ENCODE data around the gene TAS2R41.
"Not testable (repeated sequence)": the region's sequence is repeated elsewhere in the genome, so short reads cannot be mapped to it uniquely, and the experiment has no call there.

The TAS2R41 gene

DNA sequence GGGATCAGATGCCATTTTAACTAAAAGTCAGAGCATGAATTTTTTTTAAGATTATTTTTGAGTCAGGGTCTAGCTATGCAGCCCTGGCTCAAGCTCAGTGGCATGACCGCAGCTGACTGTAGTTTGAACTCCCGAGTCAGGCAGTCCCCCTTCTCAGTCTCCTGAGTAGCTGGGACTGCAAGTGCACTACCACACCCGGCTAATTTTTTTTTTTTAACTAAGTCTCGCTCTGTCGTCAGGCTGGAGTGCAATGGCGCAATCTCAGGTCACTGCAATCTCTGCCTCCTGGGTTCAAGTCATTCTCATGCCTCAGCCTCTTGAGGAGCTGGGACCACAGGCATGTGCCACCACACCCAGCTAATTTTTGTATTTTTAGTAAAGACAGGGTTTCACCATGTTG lies 7.8 kb downstream of the TAS2R41 start:
- H3K79me2 ChIP-seq (ENCODE audit: insufficient read depth, low read length), result no peaks in the 10 kb centered on the region
- H3K9me2 ChIP-seq (replicated peaks; ENCODE audit: insufficient read depth, low read length), result no peaks in the 10 kb centered on the region
- no peaks in the 10 kb centered on the region for H3F3A ChIP-seq (ENCODE audit: insufficient read depth)
- no peak overlapping the region for H3K9ac ChIP-seq (ENCODE audit: low read length)
- H3K4me2 ChIP-seq (ENCODE audit: low read depth, low read length, poor library complexity, severe bottlenecking), result no peak overlapping the region
- no peak for TF ChIP-seq EZH2phosphoT487 (conservative IDR thresholded peaks at IDR 0.05; ENCODE audit: low read length)
- TF ChIP-seq, protein P1, sequence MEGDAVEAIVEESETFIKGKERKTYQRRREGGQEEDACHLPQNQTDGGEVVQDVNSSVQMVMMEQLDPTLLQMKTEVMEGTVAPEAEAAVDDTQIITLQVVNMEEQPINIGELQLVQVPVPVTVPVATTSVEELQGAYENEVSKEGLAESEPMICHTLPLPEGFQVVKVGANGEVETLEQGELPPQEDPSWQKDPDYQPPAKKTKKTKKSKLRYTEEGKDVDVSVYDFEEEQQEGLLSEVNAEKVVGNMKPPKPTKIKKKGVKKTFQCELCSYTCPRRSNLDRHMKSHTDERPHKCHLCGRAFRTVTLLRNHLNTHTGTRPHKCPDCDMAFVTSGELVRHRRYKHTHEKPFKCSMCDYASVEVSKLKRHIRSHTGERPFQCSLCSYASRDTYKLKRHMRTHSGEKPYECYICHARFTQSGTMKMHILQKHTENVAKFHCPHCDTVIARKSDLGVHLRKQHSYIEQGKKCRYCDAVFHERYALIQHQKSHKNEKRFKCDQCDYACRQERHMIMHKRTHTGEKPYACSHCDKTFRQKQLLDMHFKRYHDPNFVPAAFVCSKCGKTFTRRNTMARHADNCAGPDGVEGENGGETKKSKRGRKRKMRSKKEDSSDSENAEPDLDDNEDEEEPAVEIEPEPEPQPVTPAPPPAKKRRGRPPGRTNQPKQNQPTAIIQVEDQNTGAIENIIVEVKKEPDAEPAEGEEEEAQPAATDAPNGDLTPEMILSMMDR (IDR thresholded peaks at IDR 0.05; ENCODE audit: insufficient read depth, low read length, poor library complexity, severe bottlenecking), result no peak
- H3K36me3 ChIP-seq (ENCODE audit: low read length), result no peaks in the 10 kb centered on the region
- H3K27me3 ChIP-seq (ENCODE audit: low read length), result no peaks in the 10 kb centered on the region
- H3K9me3 ChIP-seq (ENCODE audit: insufficient read depth, low read length), result no peaks in the 10 kb centered on the region
- no peak overlapping the region for H2AFZ ChIP-seq (ENCODE audit: low read depth, low read length, severe bottlenecking)
- H4K20me1 ChIP-seq (ENCODE audit: low read depth, low read length), result no peaks in the 10 kb centered on the region
- no peak overlapping the region for H3K4me3 ChIP-seq (ENCODE audit: insufficient read depth, low read length, poor library complexity, severe bottlenecking)
- H3K27ac ChIP-seq (ENCODE audit: low read depth, low read length), result no peak overlapping the region

DNA sequence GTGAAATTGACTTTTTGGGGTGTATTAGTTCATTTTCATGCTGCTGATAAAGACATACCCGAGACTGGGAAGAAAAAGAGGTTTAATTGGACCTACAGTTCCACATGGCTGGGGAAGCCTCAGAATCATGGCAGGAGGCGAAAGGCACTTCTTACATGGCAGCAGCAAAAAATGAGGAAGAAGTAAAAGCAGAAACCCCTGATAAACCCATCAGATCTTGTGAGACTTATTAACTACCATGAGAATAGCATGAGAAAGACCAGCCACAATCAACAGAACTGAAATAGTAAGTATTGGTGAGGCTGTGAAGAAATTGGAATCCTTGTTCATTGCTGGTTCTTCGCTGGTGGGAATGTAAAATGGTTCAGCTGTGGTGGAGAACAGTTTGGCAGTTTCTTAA lies 8.6 kb downstream of the TAS2R41 start:
- H3K9ac ChIP-seq (ENCODE audit: low read length), result not testable (repeated sequence)

DNA sequence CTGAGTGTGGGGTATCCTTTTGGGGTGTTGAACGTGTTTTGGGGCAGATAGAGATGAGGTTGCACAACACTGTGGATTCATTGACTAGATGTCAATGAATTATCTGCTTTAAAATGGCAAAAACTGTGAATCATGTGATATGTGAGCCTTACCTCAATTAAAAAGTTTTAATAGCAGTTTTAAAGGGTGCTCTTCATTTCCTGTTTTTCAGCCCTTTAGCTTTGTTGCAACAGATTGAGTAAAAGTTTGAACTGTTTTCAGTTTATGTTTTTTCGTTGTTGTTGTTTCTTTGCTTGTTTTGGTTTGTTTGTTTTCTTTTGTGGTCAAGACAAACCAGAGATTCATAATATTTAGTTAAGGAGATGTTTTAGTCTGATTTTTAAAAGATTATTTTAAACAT lies 9.4 kb downstream of the TAS2R41 start:
- no peaks in the 10 kb centered on the region for H3K27me3 ChIP-seq (ENCODE audit: low read length)
- no peak overlapping the region for H3K27ac ChIP-seq (ENCODE audit: low read depth, low read length)
- H3F3A ChIP-seq (ENCODE audit: insufficient read depth), result no peaks in the 10 kb centered on the region
- H2AFZ ChIP-seq (ENCODE audit: low read depth, low read length, severe bottlenecking), result no peak overlapping the region
- H3K9ac ChIP-seq (ENCODE audit: low read length), result no peak overlapping the region
- TF ChIP-seq, protein P1 (IDR thresholded peaks at IDR 0.05; ENCODE audit: insufficient read depth, low read length, poor library complexity, severe bottlenecking), result no peak
- TF ChIP-seq EZH2phosphoT487 (conservative IDR thresholded peaks at IDR 0.05; ENCODE audit: low read length), result no peak
- H4K20me1 ChIP-seq (ENCODE audit: low read depth, low read length), result no peaks in the 10 kb centered on the region
- H3K36me3 ChIP-seq (ENCODE audit: low read length), result no peaks in the 10 kb centered on the region
- no peaks in the 10 kb centered on the region for H3K79me2 ChIP-seq (ENCODE audit: insufficient read depth, low read length)
- no peak overlapping the region for H3K4me3 ChIP-seq (ENCODE audit: insufficient read depth, low read length, poor library complexity, severe bottlenecking)
- no peaks in the 10 kb centered on the region for H3K9me3 ChIP-seq (ENCODE audit: insufficient read depth, low read length)
- H3K9me2 ChIP-seq (replicated peaks; ENCODE audit: insufficient read depth, low read length), result no peaks in the 10 kb centered on the region
- no peak overlapping the region for H3K4me2 ChIP-seq (ENCODE audit: low read depth, low read length, poor library complexity, severe bottlenecking)

More for the DNA sequence above, 8.6 kb downstream of the TAS2R41 start:
- not testable (repeated sequence) for H3K9me3 ChIP-seq (ENCODE audit: insufficient read depth, low read length); H3K4me2 ChIP-seq (ENCODE audit: low read depth, low read length, poor library complexity, severe bottlenecking); H3K79me2 ChIP-seq (ENCODE audit: insufficient read depth, low read length); H4K20me1 ChIP-seq (ENCODE audit: low read depth, low read length); H3K36me3 ChIP-seq (ENCODE audit: low read length); H3K4me3 ChIP-seq (ENCODE audit: insufficient read depth, low read length, poor library complexity, severe bottlenecking); H2AFZ ChIP-seq (ENCODE audit: low read depth, low read length, severe bottlenecking); H3F3A ChIP-seq (ENCODE audit: insufficient read depth); H3K27ac ChIP-seq (ENCODE audit: low read depth, low read length); H3K27me3 ChIP-seq (ENCODE audit: low read length); H3K9me2 ChIP-seq (replicated peaks; ENCODE audit: insufficient read depth, low read length)

DNA sequence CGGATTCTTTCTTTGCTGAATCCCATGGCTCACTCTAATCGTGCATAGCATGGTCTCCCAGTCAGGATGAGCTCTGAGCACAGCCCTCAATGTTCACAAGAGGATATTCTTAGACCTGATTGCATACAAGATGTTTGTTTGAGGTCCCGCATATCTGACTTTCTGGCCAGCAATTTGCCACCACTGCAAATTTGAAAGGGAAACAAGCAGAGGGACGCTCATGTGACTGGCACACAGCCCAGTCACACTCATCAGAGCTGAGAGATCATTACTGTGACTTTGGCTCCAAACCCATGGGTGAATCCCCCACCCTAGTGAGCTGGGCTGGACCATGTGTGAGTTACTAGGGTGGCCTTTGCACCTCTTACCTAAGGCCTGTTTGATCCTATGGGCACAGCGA lies 9.9 kb downstream of the TAS2R41 start:
- H3K79me2 ChIP-seq (ENCODE audit: insufficient read depth, low read length), result no peaks in the 10 kb centered on the region
- TF ChIP-seq, protein P1 (IDR thresholded peaks at IDR 0.05; ENCODE audit: insufficient read depth, low read length, poor library complexity, severe bottlenecking), result no peak
- no peak for TF ChIP-seq EZH2phosphoT487 (conservative IDR thresholded peaks at IDR 0.05; ENCODE audit: low read length)
- H3K27ac ChIP-seq (ENCODE audit: low read depth, low read length), result no peak overlapping the region
- no peaks in the 10 kb centered on the region for H4K20me1 ChIP-seq (ENCODE audit: low read depth, low read length)
- H3K9me2 ChIP-seq (replicated peaks; ENCODE audit: insufficient read depth, low read length), result no peaks in the 10 kb centered on the region
- H3K9me3 ChIP-seq (ENCODE audit: insufficient read depth, low read length), result no peaks in the 10 kb centered on the region
- H3K4me2 ChIP-seq (ENCODE audit: low read depth, low read length, poor library complexity, severe bottlenecking), result no peak overlapping the region
- H2AFZ ChIP-seq (ENCODE audit: low read depth, low read length, severe bottlenecking), result no peak overlapping the region
- no peak overlapping the region for H3K9ac ChIP-seq (ENCODE audit: low read length)
- no peak overlapping the region for H3K4me3 ChIP-seq (ENCODE audit: insufficient read depth, low read length, poor library complexity, severe bottlenecking)
- no peaks in the 10 kb centered on the region for H3K27me3 ChIP-seq (ENCODE audit: low read length)
- no peaks in the 10 kb centered on the region for H3F3A ChIP-seq (ENCODE audit: insufficient read depth)
- H3K36me3 ChIP-seq (ENCODE audit: low read length), result no peaks in the 10 kb centered on the region
